ENCODE data around the gene SHB. TPM values are rescaled to one million over a fixed set of nuclear protein-coding genes. Genes with fewer than 3 reads are reported as not detected.

Gene SHB
- total and polyA plus RNA-seq, 2 of the 8 experiments (the other 6 are each of a cell fraction or from before 2014, with no cell fraction given) = 4.1 to 12.6 TPM

DNA sequence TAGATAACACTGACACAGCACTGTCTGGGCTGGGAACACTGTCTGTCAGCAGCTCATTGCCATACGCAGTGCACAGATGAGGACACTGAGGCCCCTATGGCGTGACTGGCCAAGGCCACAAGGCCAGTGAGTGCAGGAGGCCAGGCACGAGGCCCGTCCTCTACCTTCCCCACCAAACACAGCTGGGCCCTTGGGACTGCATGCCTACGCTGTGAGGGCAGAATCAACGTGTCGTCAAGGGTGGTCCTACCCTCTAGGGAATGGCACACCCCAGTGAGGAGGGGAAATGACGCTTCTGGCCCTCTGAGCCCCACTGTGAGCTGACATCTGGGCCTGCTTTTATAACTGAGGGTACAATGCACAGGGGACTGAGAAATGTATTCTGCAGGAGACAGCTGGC is 123.0 kb downstream of the SHB start (continued):
- TF ChIP-seq, protein P1, sequence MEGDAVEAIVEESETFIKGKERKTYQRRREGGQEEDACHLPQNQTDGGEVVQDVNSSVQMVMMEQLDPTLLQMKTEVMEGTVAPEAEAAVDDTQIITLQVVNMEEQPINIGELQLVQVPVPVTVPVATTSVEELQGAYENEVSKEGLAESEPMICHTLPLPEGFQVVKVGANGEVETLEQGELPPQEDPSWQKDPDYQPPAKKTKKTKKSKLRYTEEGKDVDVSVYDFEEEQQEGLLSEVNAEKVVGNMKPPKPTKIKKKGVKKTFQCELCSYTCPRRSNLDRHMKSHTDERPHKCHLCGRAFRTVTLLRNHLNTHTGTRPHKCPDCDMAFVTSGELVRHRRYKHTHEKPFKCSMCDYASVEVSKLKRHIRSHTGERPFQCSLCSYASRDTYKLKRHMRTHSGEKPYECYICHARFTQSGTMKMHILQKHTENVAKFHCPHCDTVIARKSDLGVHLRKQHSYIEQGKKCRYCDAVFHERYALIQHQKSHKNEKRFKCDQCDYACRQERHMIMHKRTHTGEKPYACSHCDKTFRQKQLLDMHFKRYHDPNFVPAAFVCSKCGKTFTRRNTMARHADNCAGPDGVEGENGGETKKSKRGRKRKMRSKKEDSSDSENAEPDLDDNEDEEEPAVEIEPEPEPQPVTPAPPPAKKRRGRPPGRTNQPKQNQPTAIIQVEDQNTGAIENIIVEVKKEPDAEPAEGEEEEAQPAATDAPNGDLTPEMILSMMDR (IDR thresholded peaks at IDR 0.05; ENCODE audit: control extremely low read depth in 1 of 3, insufficient read depth in 1 of 3, low read depth in 1 of 3, low read length in 3 of 3) = no peak
- TF ChIP-seq SIRT6 (IDR thresholded peaks at IDR 0.05; ENCODE audit: low read length) (no peak), SUZ12 (IDR thresholded peaks at IDR 0.05; ENCODE audit: low read length) (no peak), EGR1 (IDR thresholded peaks at IDR 0.05; ENCODE audit: borderline replicate concordance, low read depth, low read length) (no peak), NANOG (IDR thresholded peaks at IDR 0.05; ENCODE audit: insufficient read depth, low read depth, low read length, poor library complexity, severe bottlenecking) (no peak)
